NK-92 treated with Interleukin-12 subunit alpha and Interleukin-12 subunit beta, amount 100 ng/mL, for 24 hours (cell line): ENCODE results near the gene ITGA3.

Experiments
- DNase-seq: peaks from one replicate; lab custom pipeline; 2025; lab: John Stamatoyannopoulos, UW

ITGA3 gene

GRCh38 chr17:50129728-50130558 lies 74.0 kb downstream of the ITGA3 start, which contains the start of gene SAMD14:
Gene SAMD14 (minus strand): TSS chr17:50130160. CDS start chr17:50124959, 5,201 bp downstream.
- DNase-seq: no peak

GRCh38 chr17:50130559-50131305 lies 74.8 kb downstream of the ITGA3 start:
- DNase-seq: no peak

- no peak for DNase-seq
These were observed 76.3 kb downstream of the ITGA3 start for GRCh38 chr17:50132104-50132794.

DNA sequence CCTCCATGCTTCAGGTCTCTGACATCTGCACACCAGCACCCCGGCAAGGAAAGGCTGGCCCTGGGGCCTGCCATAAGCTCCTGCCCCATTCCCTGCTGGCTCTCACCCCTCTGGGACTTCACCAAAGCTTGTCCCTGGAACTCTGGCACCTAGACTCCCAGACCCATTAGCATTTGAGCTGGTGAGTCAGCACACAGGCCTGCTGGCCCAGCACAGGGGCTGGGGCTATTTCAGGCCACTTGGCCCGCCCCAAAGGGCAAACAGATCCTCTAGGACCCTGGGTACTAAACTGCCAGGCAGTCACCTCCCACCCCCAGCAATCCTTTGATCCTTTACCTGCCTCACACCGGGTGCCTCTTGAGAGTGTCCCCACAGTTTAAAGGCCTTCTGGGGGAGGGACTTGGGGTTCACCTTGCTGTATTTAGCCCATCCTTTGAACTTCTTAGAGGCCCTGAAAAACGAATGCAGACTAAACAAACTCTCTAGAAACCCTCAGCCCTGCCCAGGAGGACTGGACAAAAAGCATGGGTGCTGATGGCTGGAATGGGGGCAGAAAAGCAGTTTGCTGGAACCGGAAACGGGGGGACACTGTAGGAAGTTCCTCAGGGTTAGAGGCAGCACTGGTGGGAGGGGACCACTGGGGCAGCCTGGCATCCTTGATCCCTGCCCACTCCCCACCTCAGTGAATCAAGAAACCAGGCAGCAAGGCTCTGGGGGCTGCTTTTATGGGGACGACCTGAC lies 77.3 kb downstream of the ITGA3 start:
- DNase-seq: no peak

- DNase-seq: no peak
These were observed 77.8 kb downstream of the ITGA3 start for GRCh38 chr17:50133769-50134099.

DNA sequence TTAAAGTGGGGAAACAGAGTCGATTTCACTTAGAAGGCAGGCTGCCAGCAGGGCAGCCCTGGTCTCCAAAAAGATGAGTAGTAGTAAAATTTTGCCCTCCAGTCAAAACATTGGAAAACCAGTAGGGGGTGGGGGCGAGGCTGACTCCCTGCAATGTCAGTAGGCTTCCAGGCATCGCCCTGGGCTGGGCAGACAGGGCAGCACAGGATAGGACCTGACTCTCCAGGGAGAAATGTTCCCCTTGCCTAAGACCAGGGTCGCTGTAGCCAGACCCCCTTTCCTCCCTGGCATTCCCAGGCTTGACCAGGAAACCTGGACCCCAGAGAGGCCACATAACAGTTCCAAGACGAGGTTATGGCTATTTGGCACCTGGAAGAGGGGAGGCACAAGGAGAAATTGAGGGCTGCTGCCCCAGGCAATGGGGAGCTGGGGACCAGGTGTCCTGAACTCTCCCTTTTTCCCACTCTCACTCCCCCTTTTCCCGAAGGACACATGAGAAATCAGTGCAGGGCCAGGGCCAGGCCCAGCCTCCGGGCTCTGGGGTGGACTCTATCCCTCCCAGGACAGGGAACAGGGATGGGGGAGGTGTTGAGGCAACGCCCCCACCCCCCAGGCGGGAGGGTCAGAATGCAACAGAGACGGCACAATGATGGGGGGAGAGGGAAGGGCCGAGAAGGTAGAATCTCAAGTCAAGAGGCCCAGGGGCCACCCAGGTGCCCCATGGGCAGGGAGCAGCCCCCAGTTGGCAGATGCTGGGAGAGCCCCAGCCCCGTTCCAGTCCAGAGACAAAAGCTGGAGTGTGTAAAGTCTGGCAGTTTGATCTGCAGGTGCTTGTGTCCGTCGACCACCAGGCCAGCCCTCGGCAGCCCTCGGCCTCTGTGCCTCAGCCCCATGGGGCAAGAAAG lies 78.5 kb downstream of the ITGA3 start:
- DNase-seq: no peak

GRCh38 chr17:50135316-50136095 lies 79.6 kb downstream of the ITGA3 start:
- no peak for DNase-seq

DNA sequence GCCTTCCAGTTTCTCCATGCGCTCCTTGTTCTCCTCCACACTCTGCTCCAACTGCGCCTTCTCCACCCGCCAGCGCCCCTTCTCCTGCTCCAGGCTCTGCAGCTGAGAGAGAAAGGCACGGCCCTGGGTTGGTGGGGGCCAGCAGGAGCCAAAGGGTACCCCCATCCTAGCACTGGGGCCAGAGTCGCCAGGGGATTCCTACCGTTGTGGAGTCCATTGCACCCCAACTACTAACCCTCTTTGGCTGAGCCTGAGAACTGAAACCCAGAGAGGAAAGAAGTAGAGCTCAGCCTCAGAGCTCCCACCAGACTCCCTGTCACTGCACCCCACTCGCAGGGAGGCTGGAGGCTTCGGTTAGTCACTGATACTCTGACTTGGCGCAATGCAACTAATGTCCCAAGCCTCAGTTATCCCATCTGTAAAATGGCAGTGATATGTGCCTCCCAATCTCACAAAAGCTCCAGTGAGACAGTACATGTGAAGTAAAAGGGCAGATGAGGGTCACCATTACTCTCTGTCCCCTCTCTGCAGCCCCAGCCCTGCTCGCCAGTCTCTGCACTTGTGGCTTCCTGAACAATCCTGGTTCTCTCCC lies 80.3 kb downstream of the ITGA3 start:
- no peak for DNase-seq

DNA sequence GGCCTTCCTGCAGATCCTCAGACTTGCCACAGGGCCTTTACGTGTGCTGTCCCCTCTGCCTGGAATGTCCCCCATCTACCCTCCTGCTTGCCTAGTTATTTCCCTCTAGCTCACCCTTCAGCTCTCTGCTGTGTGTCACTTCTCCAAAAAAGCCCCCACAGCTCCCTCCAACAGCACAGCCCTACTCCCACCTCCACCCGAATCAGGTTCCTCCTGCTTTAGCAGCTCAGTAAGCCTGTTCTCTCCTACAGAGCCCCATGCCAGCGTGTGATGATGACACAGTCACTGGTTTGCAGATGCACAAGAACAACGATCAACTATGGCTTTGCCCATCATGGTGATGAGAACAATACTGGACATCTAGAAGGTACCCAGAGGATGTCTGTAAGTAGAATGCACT lies 81.1 kb downstream of the ITGA3 start:
- no peak for DNase-seq

GRCh38 chr17:50139185-50139783 lies 83.4 kb downstream of the ITGA3 start:
- no peak for DNase-seq
